B cell (primary cell): Measurements from ENCODE around the gene TLE6. TPM values are rescaled to one million over a fixed set of nuclear protein-coding genes. Genes with fewer than 3 reads are reported as not detected.
A peak's percentile ranks its signal among the peaks of the same experiment; 100 is the strongest.

Experiments used
- ATAC-seq: fragments of 200-7000 bp; cut with Tn5 transposase; one replicate; pipeline ENCODE4 v1.10.0; 2021; ENCODE audit warnings: low read depth, mild to moderate bottlenecking, moderate number of reproducible peaks, moderate library complexity
- CTCF ChIA-PET: fragments of 350-600 bp; sonication (Branson Sonifier 250); formaldehyde crosslinking; loops from one replicate; lab custom pipeline; 2021; ENCODE audit warnings: antibody characterized with exemption, inconsistent platforms; lab: Charles Lee
- POLR2A ChIA-PET: fragments of 350-600 bp; sonication (Branson Sonifier 250); formaldehyde crosslinking; loops from one replicate; lab custom pipeline; 2021; ENCODE audit warnings: antibody characterized with exemption; lab: Charles Lee
- DNase-seq: peaks from one replicate; pipeline ENCODE4 v3.0.0; 2013
- H2AFZ ChIP-seq: 2 replicates; pipeline ENCODE4 v1.6.1; 2012; ENCODE audit warnings: mild to moderate bottlenecking, low read depth, low read length; ENCODE audit not compliant: insufficient read depth, poor library complexity, severe bottlenecking
- H3K27ac ChIP-seq, 2 donors: 1 replicate in 1 of 2; 2 replicates in 1 of 2; pipeline ENCODE4 v1.5.1; 2012 to 2013; ENCODE audit warnings: low read length in 2 of 2, mild to moderate bottlenecking in 2 of 2, moderate library complexity in 1 of 2
- H3K27me3 ChIP-seq, 4 experiments: fragments of 200-600 bp in 1 of 4; sonication (generic) in 1 of 4; replicated peaks in 1 of 4; 1 replicate in 2 of 4; 2 replicates in 2 of 4; pipeline versions ENCODE4 v1.6.1 to v1.7.0; 2013 to 2016; ENCODE audit warnings: low read length in 3 of 4, mild to moderate bottlenecking in 2 of 4, mixed read lengths in 1 of 4, moderate library complexity in 1 of 4; ENCODE audit not compliant: insufficient read depth in 4 of 4, control insufficient read depth in 3 of 4; ENCODE audit errors: control extremely low read depth in 1 of 4
- H3K36me3 ChIP-seq, 2 experiments: replicated peaks in 1 of 2; 1 replicate in 1 of 2; 2 replicates in 1 of 2; pipeline versions ENCODE4 v1.6.1 to v1.7.1; 2013; ENCODE audit warnings: low read length in 1 of 2; ENCODE audit not compliant: insufficient read depth in 2 of 2, control insufficient read depth in 1 of 2; ENCODE audit errors: control extremely low read depth in 1 of 2, extremely low read depth in 1 of 2
- H3K4me1 ChIP-seq, 2 donors: fragments of 200-600 bp in 1 of 2; sonication (generic) in 1 of 2; 1 replicate in 1 of 2; 2 replicates in 1 of 2; pipeline versions ENCODE4 v1.5.1 to v1.6.1; 2013 to 2017; ENCODE audit warnings: low read length in 2 of 2; ENCODE audit not compliant: control insufficient read depth in 2 of 2, insufficient read depth in 2 of 2
- H3K4me2 ChIP-seq: replicated peaks from 2 replicates; pipeline ENCODE3; 2012; ENCODE audit warnings: mild to moderate bottlenecking, low read depth, low read length; ENCODE audit not compliant: poor library complexity, severe bottlenecking
- H3K4me3 ChIP-seq, 5 experiments: fragments of 200-600 bp in 1 of 5; sonication (generic) in 1 of 5; 1 replicate in 3 of 5; 2 replicates in 2 of 5; pipeline versions ENCODE4 v1.5.1 to v1.7.0; 2011 to 2016; ENCODE audit warnings: low read length in 4 of 5, mild to moderate bottlenecking in 4 of 5, low read depth in 2 of 5, control low read depth in 1 of 5, moderate library complexity in 1 of 5; ENCODE audit not compliant: insufficient read depth in 1 of 5; ENCODE audit errors: control extremely low read depth in 1 of 5, extremely low read depth in 1 of 5
- H3K79me2 ChIP-seq: fragments of 200-600 bp; sonication (generic); one replicate; pipeline ENCODE4 v1.6.0; 2016; ENCODE audit warnings: low read length; ENCODE audit not compliant: control insufficient read depth, insufficient read depth
- H3K9ac ChIP-seq: fragments of 200-600 bp; sonication (generic); 2 replicates; pipeline ENCODE4 v1.6.1; 2017; ENCODE audit warnings: mild to moderate bottlenecking, low read length, moderate library complexity
- H3K9me3 ChIP-seq, 3 donors: one replicate each; pipeline versions ENCODE4 v1.6.1 to v1.7.1; 2013; ENCODE audit warnings: low read length in 2 of 3; ENCODE audit not compliant: control insufficient read depth in 2 of 3, insufficient read depth in 1 of 3; ENCODE audit errors: control extremely low read depth in 1 of 3
- H4K20me1 ChIP-seq: 2 replicates; pipeline ENCODE4 v1.6.0; 2012; ENCODE audit warnings: mild to moderate bottlenecking, low read length; ENCODE audit not compliant: insufficient read depth, control insufficient read depth, poor library complexity, severe bottlenecking
- H3K27ac Mint-ChIP-seq: one replicate; pipeline ENCODE4 v1.8.0; 2021; ENCODE audit warnings: mixed read lengths
- H3K27me3 Mint-ChIP-seq: one replicate; pipeline ENCODE4 v1.8.0; 2021; ENCODE audit warnings: mixed read lengths
- H3K4me1 Mint-ChIP-seq: one replicate; pipeline ENCODE4 v1.8.0; 2021; ENCODE audit warnings: mixed read lengths
- H3K4me3 Mint-ChIP-seq: one replicate; pipeline ENCODE4 v1.8.0; 2021; ENCODE audit warnings: mixed read lengths
- H3K9me3 Mint-ChIP-seq: one replicate; pipeline ENCODE4 v1.8.0; 2022; ENCODE audit warnings: mixed read lengths; ENCODE audit not compliant: insufficient read depth
- EZH2 ChIP-seq: IDR thresholded peaks from 2 replicates; pipeline ENCODE4 v1.6.1; 2012; ENCODE audit warnings: borderline replicate concordance, low read depth, mild to moderate bottlenecking, moderate library complexity, low read length; ENCODE audit not compliant: insufficient read depth, poor library complexity, severe bottlenecking
- WGBS: methylation state at CpG from one replicate; pipeline ENCODE4 v1.1.5; 2013; ENCODE audit warnings: missing lambda C conversion rate; ENCODE audit not compliant: insufficient coverage; 5-methylcytosine and 5-hydroxymethylcytosine counted together
- intact Hi-C: fragments of 100-400 bp; cut with micrococcal nuclease; formaldehyde crosslinking; loops from one replicate; pipeline ENCODE4 v1.10.0; 2022
- polyA plus RNA-seq: library from polyadenylated mRNA; depleted of rRNA; stranded (reverse); fragments of >200 nt; gene quantifications from 2 replicates; pipeline ENCODE4 v1.2.3, GENCODE V29; 2012
- total RNA-seq, 2 donors: library from RNA; stranded (reverse); fragments of 120-200 nt in 1 of 2; gene quantifications; 1 replicate in 1 of 2; 2 replicates in 1 of 2; pipeline versions ENCODE4 v1.2.3 to v1.2.4, GENCODE V29; 2013 to 2022
- TF ChIP-seq, protein P1 (sequence below): fragments of 200-600 bp; IDR thresholded peaks from one replicate; pipeline ENCODE4 v1.8.0; 2022; ENCODE audit warnings: antibody characterized with exemption, mild to moderate bottlenecking

The TLE6 gene
- total and polyA plus RNA-seq, 2 donors (not counting 1 experiment from before 2014, with no cell fraction given), result 1.5 to 3.0 TPM

- H3K27me3 Mint-ChIP-seq, result no peaks in the 10 kb centered on the region
- DNase-seq (no peak), ATAC-seq (no peak)
- no peak overlapping the region for H3K27ac ChIP-seq
- H2AFZ ChIP-seq, result no peak overlapping the region
- WGBS, result over 99% methylated on average over 10 of the region's 12 CpGs
- H3K4me3 ChIP-seq, result no peak overlapping the region
- ChIA-PET CTCF (interaction anchor here (0.6 to 15.0 kb wide), 5 partner anchors 10 to 201 kb away, joined by 3 to 281 read pairs (median 8); no protein-coding TSS in a partner anchor), POLR2A (interaction anchor here (1.8 kb wide), 1 partner anchor 9 kb away, joined by 5 read pairs; no protein-coding TSS in a partner anchor)
- intact Hi-C loops, result loop anchor here (10.0 kb wide), 1 partner anchor 115 kb away; no protein-coding TSS in a partner anchor
- H3K36me3 ChIP-seq, result no peaks in the 10 kb centered on the region
- no peak for TF ChIP-seq EZH2
- TF ChIP-seq, protein P1, sequence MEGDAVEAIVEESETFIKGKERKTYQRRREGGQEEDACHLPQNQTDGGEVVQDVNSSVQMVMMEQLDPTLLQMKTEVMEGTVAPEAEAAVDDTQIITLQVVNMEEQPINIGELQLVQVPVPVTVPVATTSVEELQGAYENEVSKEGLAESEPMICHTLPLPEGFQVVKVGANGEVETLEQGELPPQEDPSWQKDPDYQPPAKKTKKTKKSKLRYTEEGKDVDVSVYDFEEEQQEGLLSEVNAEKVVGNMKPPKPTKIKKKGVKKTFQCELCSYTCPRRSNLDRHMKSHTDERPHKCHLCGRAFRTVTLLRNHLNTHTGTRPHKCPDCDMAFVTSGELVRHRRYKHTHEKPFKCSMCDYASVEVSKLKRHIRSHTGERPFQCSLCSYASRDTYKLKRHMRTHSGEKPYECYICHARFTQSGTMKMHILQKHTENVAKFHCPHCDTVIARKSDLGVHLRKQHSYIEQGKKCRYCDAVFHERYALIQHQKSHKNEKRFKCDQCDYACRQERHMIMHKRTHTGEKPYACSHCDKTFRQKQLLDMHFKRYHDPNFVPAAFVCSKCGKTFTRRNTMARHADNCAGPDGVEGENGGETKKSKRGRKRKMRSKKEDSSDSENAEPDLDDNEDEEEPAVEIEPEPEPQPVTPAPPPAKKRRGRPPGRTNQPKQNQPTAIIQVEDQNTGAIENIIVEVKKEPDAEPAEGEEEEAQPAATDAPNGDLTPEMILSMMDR, result no peak
- H3K79me2 ChIP-seq, result no peaks in the 10 kb centered on the region
- H3K27me3 ChIP-seq, result no peaks in the 10 kb centered on the region
- H4K20me1 ChIP-seq, result no peaks in the 10 kb centered on the region
- peaks cover 5% of the 10 kb centered on the region for H3K4me1 Mint-ChIP-seq
- no peak overlapping the region for H3K4me3 Mint-ChIP-seq
- no peak overlapping the region for H3K27ac Mint-ChIP-seq
- peaks cover 0 to 5% (median 0%) of the 10 kb centered on the region in 3 donors for H3K9me3 ChIP-seq
- no peak overlapping the region for H3K9ac ChIP-seq
- H3K9me3 Mint-ChIP-seq, result no peaks in the 10 kb centered on the region
- peaks cover 3 to 7% of the 10 kb centered on the region in 2 donors for H3K4me1 ChIP-seq
- H3K4me2 ChIP-seq, result no peak overlapping the region
These were observed 17.2 kb upstream of the TLE6 start for GRCh38 chr19:2960120-2960519.

DNA sequence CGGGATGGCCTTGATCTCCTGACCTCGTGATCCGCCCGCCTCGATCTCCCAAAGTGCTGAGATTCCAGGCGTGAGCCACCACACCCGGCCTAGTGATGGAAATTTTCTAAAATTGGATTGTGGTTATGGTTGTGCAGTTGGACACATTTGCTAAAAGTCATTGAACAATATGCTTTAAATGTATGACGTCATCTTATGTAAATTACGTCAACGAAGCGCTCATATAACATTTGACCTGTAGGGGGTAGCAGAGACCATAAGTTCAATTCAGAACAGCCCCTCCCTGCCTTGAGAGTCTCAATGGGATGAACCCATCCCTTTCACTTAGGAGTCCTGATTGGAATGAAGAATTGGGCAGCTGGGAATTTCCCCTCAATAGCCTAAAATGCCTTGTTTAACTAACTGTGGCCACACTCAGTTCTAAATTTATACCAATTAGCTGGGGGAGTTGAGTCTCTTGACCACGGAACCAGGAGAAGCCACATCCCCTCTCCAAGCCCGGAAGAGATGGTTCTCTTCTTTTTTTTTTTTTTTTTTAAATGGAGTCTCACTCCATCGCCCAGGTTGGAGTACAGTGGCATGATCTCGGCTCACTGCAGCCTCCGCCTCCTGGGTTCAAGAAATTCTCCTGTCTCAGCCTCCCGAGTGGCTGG lies 15.2 kb upstream of the TLE6 start:
- POLR2A ChIA-PET, result interaction anchor here (0.9 kb wide), 1 partner anchor 12 kb away, joined by 3 read pairs; no protein-coding TSS in a partner anchor
- intact Hi-C loops, result loop anchor here (1.0 to 10.0 kb wide), 5 partner anchors 15 to 201 kb away; partner anchors contain the start of gene TLE6
- Mint-ChIP-seq H3K27me3 (no peaks in the 10 kb centered on the region), H3K9me3 (no peaks in the 10 kb centered on the region), H3K4me1 (peaks cover 14% of the 10 kb centered on the region), H3K4me3 (peak overlapping the region; percentile 2), H3K27ac (peak overlapping the region; percentile 71)
- Histone ChIP-seq H4K20me1 (no peaks in the 10 kb centered on the region), H3K36me3 (no peaks in the 10 kb centered on the region), H3K4me2 (peak overlapping the region; percentile 72), H3K4me3 (peak overlapping the region in 3 of 5 experiments; percentile 2 to 33 (median 9)), H3K9me3 (peaks cover 0 to 23% (median 0%) of the 10 kb centered on the region in 3 donors), H3K27ac (no peak overlapping the region), H3K27me3 (no peaks in the 10 kb centered on the region), H3K79me2 (no peaks in the 10 kb centered on the region), H3K9ac (no peak overlapping the region), H3K4me1 (peaks cover 14 to 19% of the 10 kb centered on the region in 2 donors), H2AFZ (peak overlapping the region; percentile 36)
- CTCF ChIA-PET, result interaction anchor here (0.6 to 15.0 kb wide), 30 partner anchors 9 to 1314 kb away, joined by 3 to 281 read pairs (median 4); no protein-coding TSS in a partner anchor
- DNase-seq (peak; percentile 91), ATAC-seq (peak; percentile 73)
- WGBS, result 60% methylated on average over 2 of the region's 17 CpGs
- TF ChIP-seq, protein P1, result peak; percentile 82
- TF ChIP-seq EZH2, result no peak
